HTR-8/SVneo (cell line): ENCODE data around the gene PAK6.

Experiments
- DNase-seq: peaks from one replicate; pipeline ENCODE4 v3.0.0; 2011; ENCODE audit warnings: low spot score, mixed read lengths; ENCODE audit not compliant: insufficient read length
- FAIRE-seq: peaks from 2 replicates; lab custom pipeline; 2011; peaks lifted over from hg19 to GRCh38; lab: Jason Lieb, UNC

Gene PAK6

GRCh38 chr15:40287968-40288367 lies 49.1 kb downstream of the PAK6 start:
- no peak for FAIRE-seq
- DNase-seq = no peak

DNA sequence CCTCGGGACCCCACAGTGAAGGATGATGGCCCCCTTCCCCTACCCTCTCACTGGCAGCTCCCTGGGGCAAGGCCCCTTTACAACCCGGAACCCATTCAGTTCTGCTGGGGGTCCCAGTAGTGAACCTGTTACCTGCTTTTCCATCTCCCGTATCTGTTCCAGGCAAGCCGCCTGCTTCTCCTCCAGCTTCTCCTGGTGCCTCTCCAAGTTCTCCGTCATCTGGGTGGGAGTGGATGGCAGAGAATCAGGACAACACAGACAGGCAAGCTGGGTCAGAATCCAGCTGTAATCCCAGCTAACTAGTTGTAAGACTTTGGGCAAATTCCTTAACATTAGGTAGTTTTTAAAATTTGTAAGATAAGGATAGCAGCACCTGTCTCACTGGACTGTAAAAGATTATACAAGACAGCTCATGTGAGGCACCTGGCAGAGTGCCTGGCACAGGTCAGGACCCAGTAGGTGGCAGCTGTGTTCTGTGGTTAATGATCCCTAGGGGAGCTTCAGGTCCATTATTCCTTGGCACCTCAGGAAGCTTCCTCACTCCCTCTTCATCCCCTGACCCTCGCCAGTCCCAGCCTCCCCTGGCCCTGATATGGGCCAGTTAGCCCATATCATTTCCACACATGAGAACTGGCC lies 50.4 kb downstream of the PAK6 start:
- FAIRE-seq (no peak), DNase-seq (no peak)

DNA sequence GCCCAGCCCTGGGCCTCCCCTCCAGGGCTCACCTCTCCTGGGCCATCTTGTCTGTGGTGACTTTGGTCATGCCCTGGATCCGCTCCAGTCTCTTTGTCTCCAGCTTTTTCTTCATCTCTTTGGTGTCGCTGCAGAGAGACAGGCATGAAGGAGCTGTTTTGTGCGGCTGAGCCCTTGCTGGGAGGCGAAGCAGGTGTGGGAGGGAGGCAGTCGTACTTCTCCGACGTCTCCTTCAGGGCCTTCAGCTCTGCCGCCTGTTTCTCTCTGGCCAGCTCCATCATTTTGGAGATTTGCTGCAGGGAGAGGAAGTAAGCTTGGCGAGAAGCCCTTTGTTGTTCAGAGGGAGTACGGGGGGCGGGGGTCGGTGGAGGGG lies 51.7 kb downstream of the PAK6 start:
- no peak for DNase-seq
- no peak for FAIRE-seq

DNA sequence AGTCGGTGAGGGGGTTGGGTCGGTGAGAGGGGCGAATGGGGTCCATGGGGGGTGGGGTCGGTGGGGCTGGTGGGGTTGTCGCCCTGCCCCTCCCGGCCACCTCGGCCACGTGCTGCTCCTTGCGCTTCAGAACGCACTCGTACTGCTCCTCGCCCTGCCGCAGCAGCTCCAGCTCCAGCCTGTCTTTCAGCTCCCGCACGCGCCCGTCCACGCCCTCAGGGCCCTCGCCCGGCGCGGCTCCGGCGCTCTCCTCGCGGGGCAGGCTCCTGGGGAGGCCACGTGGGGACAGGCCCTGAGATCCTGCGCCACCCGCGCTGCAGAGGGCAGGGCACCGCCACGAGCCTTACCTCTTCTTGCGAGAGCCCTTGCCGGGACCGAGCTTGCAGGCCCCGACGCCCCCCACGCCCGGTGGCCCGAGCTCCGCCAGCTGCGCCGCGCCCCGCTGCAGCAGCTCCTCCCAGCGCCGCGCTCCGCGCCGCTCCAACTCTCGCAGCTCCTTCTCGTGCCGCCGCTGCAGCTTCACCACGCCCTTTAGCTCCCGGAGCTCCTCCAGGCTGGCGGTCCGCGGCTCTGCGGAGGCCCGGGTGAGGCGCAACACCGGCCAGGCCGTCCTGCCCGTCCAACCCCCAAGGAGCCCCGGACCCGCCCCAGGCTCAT lies 52.2 kb downstream of the PAK6 start:
- FAIRE-seq (no peak), DNase-seq (no peak)

GRCh38 chr15:40292246-40292645 lies 53.4 kb downstream of the PAK6 start:
- no peak for DNase-seq
- no peak for FAIRE-seq

DNA sequence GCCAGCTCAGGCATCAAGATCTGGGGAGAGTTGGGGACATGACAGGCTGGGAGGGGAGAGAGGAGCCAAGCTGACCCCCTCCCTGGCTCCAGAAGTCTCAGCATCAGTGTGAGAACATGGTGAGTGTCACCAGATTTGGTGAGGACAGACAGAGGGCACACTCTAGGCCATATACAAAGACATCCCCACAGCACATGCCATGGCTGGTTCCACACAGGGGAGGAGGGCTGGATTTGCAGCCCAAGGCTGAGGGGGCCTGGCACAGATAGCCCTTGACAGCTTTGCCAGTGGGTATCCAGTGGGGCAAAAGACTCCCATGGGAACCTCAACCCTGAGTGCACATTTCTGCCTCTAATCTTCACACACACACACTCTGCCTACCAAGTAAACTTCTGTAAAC lies 54.1 kb downstream of the PAK6 start:
- DNase-seq (no peak), FAIRE-seq (no peak)

- FAIRE-seq (no peak), DNase-seq (no peak)
Measured at GRCh38 chr15:40293905-40294895, 55.3 kb downstream of the PAK6 start.

DNA sequence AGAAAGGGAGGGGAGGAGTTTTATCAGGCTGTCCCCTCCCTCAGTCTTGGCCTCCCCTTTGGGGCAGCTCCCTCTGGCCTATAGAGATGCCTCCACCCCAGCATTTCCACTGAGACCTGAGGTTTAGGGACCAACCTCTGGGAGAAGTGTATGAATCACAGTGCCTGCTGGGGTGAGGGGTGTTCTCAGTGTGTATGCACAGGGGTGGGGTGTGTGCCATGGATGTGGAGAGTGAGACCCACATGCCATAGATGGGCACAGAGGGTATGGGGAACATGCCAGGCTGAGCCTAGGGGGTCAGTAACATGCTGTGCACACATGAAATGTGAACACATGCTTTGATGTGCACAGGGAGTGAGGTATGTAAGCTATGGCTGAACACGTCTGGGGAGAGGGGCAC lies 56.4 kb downstream of the PAK6 start:
- DNase-seq = no peak
- FAIRE-seq = peak; percentile 40

- DNase-seq = no peak
- FAIRE-seq = no peak
Measured at GRCh38 chr15:40295877-40296560, 57.2 kb downstream of the PAK6 start.

GRCh38 chr15:40296561-40297230 lies 57.8 kb downstream of the PAK6 start:
- FAIRE-seq = no peak

DNA sequence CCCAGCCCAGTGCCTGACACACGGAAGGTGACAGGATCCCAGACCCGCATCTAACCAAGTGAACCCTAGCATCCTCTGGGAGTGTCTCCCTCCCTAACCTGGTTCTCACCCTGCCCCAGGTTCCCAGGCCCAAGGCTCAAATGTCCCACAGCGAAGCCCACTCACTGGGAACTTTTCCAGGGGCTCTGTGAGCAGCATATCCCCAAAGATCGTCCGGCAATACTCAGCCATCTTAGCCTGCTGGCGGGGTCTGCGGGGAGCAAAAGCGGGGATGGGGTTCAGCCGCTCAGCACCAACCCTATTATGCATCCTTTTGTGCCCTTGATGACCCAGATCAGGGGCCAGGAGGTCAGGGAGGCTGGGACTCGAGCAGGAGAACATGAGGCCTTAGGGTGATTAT lies 58.5 kb downstream of the PAK6 start:
- no peak for DNase-seq
- FAIRE-seq = no peak

More at GRCh38 chr15:40296561-40297230, 57.8 kb downstream of the PAK6 start:
- no peak for DNase-seq

DNA sequence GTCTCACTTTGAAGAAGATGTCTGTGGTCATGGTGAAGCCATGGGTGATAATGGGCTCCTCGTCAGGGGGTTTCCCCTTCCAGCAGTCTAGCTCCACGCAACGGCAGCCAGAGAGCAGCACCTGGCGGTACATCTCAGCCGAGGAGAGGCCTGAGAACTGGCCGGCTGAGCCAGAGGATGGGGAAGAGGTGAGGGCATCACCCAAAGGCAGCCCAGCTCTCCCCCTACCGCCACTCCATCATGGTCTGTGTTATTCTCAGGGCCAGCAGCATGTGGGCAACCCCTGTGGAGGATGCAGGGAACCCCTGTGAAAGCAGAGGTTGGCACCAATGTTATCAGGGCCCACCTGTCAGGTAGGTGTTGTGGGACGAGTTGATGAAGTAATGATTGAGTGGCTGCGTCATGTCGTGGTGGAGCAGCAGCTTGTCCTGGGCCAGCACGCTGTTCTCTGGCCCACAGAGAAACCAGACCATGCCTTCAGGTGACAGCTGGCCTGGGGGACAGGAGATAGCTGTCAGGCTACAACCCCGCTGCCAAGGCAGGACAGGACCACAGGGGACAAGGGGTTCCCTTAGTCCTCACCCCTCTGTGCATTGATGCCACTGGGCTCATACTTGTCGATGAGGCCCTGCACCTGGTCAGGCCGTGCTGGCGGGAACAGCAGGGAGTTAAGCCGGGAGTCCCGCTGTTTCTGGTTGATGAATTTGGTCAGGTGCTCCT lies 59.5 kb downstream of the PAK6 start:
- FAIRE-seq (no peak), DNase-seq (no peak)

DNA sequence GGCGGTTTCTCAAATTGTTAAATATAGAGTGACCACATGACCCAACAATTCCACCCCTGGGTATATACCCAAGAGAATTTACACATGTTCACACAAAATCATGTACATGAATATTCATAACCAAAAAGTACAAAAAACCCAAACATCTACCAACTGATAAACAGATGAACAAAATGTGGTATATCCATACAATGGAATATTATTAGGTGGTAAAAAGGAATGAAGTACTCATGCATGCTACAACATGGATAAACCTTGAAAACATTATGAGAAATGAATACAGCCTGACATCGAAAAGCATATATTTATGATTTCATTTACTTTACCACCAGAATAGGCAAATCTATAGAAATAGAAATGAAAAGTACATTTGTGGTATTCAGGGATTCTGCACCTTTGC lies 61.5 kb downstream of the PAK6 start:
- FAIRE-seq = no peak

GRCh38 chr15:40300771-40301170 lies 61.9 kb downstream of the PAK6 start:
- no peak for FAIRE-seq

More for the DNA sequence above, 61.5 kb downstream of the PAK6 start:
- DNase-seq = no peak

DNA sequence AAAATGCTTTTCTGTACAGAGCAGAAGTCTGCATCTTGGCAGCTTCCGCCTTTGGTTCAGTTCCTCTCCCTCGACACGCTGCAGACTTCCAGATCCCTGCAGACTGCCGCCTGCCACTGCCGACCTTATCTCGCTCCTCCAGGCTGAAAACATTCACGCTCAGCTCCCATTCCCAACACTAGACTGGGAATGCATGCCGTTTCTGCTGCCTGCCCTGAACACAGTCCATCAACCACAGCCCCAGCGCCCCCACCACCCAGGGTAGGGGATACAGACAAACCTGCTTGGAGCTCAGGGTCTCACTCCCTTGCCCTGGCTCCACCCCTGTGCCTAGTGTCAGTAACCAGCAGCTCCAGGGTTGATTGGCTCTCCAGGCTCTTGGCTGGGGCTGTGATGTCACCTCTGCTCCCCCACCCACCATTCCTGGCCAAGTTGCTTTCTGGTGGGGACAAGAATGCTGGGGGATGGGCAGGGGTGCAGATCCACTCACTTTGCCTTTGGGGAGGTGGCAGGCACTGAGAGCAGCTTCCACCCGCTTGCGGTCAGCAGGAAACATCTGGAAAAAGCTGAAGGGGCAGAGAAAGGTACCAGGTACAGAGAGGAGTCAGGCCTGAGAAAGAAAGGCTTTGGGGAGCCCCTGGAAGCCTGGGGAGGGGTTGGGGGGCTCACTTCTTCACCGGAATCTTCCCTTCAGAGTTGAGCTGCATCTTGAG lies 62.8 kb downstream of the PAK6 start:
- no peak for DNase-seq
- FAIRE-seq = no peak

More at GRCh38 chr15:40300771-40301170, 61.9 kb downstream of the PAK6 start:
- DNase-seq = no peak

DNA sequence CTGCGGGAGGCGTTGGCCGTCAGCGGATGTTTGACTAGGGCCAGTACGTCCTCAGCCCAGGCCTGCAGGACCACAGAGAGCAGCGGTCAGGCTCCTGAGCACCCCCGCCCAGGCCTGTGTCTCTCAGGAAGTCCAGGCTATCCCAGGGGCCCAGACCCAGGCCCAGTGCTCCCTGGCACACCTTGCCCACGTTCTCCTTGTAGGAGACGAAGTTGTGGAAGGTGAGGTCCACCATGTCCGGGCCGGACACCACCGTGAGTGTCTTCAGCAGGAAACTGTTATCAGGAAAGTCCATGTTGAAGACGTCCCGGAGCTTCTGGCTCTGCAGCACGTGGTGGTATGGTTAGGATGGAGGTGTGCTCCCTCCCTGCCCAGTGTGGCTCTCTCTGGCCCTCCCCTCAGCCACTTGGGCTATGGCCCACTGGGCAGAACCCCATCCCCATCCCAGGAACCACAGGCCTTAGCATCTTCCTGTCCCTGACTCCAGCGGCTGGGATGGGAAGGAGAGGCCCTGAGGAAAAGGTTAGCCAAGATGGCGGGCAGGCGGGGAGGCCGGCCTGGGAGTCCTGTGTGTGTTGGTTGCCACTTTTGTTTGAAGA lies 63.5 kb downstream of the PAK6 start:
- DNase-seq = no peak
- FAIRE-seq = no peak

DNA sequence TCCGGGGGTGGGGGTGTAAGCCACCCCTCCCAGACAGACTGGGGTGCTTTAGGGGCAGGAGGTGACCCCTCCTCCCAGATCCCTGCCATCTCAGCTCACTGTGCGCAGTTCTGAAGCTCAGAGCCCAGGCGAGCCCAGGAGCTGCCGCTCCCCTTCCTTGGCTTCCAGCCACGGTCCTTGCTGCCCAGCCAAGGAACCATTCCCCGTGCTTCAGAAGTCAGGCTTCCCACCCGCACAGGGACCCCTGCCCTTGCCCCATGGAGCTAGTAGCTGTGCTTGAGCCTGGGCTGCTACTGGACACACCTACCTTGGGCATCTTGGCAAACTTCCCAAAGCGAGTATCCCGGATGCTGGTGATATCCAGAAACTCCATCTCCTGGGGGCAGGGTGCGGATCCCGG lies 64.1 kb downstream of the PAK6 start:
- no peak for FAIRE-seq
- DNase-seq = no peak

DNA sequence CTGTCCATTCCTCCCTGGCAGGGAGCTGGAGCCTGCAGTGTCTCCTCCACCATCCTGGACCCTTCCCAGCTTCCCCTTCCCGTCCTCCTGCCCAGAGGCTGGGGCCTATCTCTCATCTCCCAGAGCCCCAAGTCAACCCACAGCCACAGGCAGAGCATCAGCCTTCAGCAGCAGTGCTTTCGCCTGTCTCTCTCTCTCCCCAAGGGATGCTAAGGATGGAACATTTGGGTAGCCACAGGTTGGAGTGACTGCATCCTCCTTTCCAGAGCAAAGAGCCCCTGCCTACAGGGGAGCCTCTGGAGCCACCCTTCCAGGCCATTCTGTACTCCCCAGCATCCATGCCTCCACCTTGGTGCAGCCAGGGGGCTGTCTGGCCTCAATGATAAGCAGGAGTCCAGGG lies 64.7 kb downstream of the PAK6 start:
- FAIRE-seq (no peak), DNase-seq (no peak)
